Stimulated activated CD8-positive, alpha-beta memory T cell treated with anti-CD3 and anti-CD28 coated beads, Interleukin-15, amount 100 ng/mL, for 4 hours (primary cell): ENCODE data around the gene CCDC116.

Experiments used
- DNase-seq, 2 donors: peaks; one replicate each; pipeline ENCODE4 v3.0.0-alpha.2; 2020; ENCODE audit warnings: low read depth in 2 of 2

CCDC116 gene

DNA sequence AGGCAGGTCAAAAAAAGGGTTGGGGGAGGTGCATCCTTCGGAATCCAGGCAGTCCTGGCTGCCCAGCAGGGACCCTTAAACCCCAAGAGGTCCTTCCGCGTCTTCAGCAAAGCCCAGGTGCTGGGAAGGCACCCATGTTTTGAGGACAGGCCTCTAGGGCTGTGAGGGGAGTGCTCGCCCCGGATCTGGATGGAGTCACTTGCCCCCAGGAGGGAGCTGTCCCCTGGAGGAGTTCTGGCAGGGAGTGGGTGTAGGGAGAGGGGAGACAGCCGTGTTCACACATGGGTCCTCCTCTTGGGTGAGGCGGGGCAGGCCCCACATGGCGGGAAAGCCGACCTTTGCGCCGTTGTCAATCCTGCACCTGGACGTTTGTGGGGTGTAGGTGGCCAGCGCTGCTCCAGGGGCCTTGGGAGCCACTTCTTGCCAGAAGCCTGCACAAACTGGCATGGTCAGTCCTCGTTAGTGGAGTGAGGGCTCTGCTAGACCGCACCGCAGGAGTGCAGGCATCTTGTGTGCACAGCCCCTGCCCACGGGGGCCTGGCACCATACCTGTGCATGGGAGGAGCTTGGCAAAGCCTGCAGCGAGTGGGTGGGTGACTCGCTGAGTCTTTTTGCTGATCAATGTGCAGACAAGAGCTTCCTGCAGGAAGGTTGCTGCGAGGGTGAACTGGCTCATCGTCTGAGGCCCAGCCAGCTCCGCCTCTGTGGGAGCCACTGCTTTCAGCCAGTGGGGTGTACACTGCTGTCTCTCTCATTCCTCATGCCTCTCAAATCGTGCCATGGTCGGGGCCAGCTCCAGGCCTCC is 49.2 kb downstream of the CCDC116 start:
- DNase-seq = no peak

DNA sequence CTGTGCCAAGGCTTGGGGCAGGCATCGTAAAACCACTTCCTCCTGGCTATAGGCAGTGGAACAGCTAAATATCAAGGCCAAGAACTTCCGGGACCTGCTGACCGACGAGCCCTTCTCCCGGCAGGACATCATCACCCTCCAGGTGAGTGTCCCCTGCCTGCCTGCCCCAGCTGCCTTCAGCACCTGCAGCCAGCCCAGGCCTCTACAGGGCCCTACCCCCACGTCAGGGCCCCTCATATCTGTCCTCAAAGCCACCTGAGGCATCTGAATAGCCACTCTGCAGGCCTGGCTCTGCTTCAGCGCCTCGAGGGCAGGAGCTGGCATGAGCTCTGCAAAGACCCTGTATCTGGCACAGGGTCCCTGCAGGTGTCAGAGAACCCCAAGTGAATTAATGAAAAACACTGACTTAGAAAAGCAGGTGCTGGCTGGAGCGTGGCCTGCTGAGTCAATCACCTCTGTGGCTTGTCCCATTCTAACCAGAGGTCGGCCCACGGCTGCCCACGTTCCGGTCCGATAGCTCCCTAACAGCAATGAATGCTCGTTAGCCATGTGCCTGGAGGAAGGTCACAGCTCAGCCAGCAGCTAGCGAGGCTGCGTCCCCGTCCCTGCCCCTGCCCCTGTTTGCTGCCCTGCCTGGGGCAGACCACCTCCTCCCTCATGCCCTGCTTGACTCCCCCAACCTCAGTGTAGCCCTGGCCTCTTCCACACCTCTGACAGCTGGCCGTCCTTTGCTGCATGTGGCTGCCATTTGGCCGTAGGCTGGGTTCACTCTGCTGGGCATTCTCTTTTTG is 50.0 kb downstream of the CCDC116 start:
- no peak for DNase-seq

DNA sequence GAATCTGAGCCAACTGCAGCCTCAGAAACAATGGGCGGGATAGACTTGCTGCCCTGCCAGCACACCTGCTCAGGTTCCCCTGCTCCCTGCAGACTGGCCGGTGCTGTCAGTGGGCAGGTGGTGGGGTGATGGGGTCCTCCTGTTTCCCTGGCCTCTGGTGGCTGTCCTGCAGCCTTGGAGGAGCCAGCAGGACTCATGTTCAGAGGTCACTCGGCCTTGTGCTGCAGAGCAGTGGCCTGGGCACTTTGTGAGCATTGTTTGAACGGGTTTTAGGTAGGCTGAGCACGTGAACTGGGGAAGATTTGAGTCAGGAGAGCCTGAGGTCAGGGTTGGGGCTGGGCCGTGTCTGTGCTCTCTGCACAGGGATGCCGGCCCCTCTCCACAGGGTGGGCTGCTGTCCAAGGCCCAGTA is 50.8 kb downstream of the CCDC116 start:
- DNase-seq = no peak

DNA sequence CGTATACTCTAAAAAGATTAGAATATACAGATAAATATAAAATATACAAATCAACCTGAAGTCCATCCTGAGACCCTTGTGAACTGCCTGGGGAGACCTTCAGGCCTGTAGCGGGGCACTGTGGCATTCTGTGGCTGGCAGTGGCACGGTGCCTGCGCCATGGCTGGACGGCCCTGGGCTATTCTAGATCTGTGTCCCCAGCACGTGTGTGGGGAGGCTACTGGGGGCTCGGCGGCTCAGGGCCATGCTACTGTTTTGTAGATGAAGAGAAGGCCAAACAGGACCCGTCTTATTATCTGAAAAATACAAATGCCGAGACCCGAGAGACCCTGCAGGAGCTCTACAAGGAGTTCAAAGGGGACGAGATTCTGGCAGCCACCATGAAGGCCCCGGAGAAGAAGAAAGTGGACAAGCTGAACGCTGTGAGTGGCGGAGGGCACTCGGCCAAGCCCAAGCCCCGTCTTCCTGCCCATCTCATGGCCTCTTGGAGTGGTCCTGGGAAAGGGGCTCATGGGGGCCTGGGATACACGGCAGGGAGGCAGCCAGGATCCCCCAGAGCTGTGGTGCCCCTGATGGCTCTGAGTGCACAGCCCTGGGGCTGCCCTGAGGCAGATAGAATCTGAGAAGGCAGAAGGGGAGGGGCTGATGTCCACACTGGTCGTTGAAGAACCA is 52.1 kb downstream of the CCDC116 start:
- DNase-seq = no peak

DNA sequence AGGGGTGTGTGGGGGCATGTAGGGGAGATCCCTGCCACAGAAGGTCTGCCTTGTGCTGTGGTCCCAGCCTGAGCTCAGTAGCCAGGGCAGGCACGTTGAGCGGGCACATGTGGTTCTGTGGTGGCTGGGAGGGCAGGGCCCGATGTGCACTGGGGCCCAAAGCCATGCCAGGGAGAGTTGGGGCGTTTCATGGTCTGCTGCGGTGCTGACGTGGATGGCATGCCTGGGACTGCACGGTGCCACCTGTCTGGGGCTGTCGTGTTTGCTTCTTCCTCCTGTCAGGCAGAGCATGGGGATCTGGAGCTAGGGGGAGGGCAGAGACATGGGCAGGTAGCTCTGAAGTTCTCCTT is 52.6 kb downstream of the CCDC116 start:
- DNase-seq = no peak

DNA sequence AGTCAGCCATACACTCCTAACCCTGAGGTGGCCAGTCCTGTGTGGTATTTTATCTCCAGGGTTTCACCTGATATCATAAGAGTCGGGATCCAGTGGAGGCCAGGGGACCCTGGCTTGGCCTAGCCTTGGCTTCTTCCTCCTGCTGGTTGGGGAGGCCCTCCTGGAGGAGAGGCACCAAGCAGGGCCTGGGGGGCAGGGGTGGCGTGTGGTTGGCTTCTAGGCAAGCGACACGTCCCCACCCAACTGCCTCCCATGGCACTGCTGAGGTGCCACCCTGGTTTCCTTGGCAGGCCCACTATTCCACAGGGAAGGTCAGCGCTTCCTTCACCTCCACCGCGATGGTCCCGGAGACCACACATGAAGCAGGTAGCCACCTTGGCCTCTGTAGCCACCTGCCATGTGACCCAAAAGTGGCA is 53.6 kb downstream of the CCDC116 start:
- no peak for DNase-seq
